HCT116 (cell line): Measurements from ENCODE around the gene PCNT. TPM values are rescaled to one million over a fixed set of nuclear protein-coding genes. Genes with fewer than 3 reads are reported as not detected.
A peak's percentile ranks its signal among the peaks of the same experiment; 100 is the strongest.

ENCODE experiments used
- ATAC-seq: fragments of 200-7000 bp; cut with Tn5 transposase; 2 replicates; pipeline ENCODE4 v1.9.1; 2020; ENCODE audit warnings: mild to moderate bottlenecking, moderate library complexity
- BruUV-seq: library from RNA; stranded (reverse); fragments of 400-500 nt; replicated peaks from 2 replicates; lab custom pipeline; 2021; lab: Mats Ljungman, UMichigan
- CTCF ChIA-PET: fragments of 300-600 bp; sonication (Branson Sonifier 250); formaldehyde crosslinking; loops from one replicate; lab custom pipeline; 2021; ENCODE audit warnings: antibody characterized with exemption; lab: Charles Lee
- POLR2A ChIA-PET: fragments of 300-600, 350-600 bp; sonication (Branson Sonifier 250); formaldehyde crosslinking; loops from one replicate; lab custom pipeline; 2021; ENCODE audit warnings: antibody characterized with exemption; lab: Charles Lee
- RAD21 ChIA-PET, 2 experiments: fragments of 300-600 bp; sonication (Branson Sonifier 250); formaldehyde crosslinking; loops; one replicate each; lab custom pipeline; 2023; ENCODE audit warnings: low total read pairs in 2 of 2; ENCODE audit not compliant: uncharacterized antibody in 2 of 2, unreplicated experiment in 2 of 2, low non-redundant PET in 1 of 2; lab: Charles Lee
- DNase-seq: peaks from one replicate; pipeline ENCODE4 v3.0.0-alpha.2; 2010; ENCODE audit warnings: low read depth, low spot score
- H2AFZ ChIP-seq: fragments of 200-600 bp; shearing (Covaris generic), sonication (generic); 2 replicates; pipeline ENCODE4 v1.6.1; 2017; ENCODE audit warnings: low read depth, mixed run types, mixed read lengths, antibody characterized with exemption, low read length; ENCODE audit not compliant: poor library complexity, severe bottlenecking
- H3K27ac ChIP-seq: 2 replicates; pipeline ENCODE4 v1.5.1; 2012; ENCODE audit warnings: low read depth, low read length
- H3K27me3 ChIP-seq: fragments of 200-600 bp; sonication (generic); 2 replicates; pipeline ENCODE4 v1.6.1; 2016; ENCODE audit warnings: mixed run types, low read length, mixed read lengths; ENCODE audit not compliant: insufficient read depth
- H3K36me3 ChIP-seq, 2 experiments: fragments of 200-500 bp in 1 of 2; fragments of 200-600 bp in 1 of 2; sonication (Bioruptor generic) in 1 of 2; sonication (generic) in 1 of 2; 2 replicates each; pipeline versions ENCODE4 v1.5.1 to v1.6.1; 2014 to 2016; ENCODE audit warnings: low read length in 2 of 2, inconsistent platforms in 1 of 2, mixed read lengths in 1 of 2, mixed run types in 1 of 2; ENCODE audit not compliant: insufficient read depth in 2 of 2, control insufficient read depth in 1 of 2
- H3K4me1 ChIP-seq, 2 experiments: fragments of 200-600 bp in 1 of 2; sonication (generic) in 1 of 2; 2 replicates each; pipeline versions ENCODE4 v1.5.1 to v1.6.1; 2012 to 2017; ENCODE audit warnings: low read length in 2 of 2, inconsistent platforms in 1 of 2, mild to moderate bottlenecking in 1 of 2, mixed read lengths in 1 of 2, mixed run types in 1 of 2, moderate library complexity in 1 of 2; ENCODE audit not compliant: insufficient read depth in 2 of 2, control insufficient read depth in 1 of 2
- H3K4me2 ChIP-seq: fragments of 200-600 bp; sonication (generic); 2 replicates; pipeline ENCODE4 v1.6.1; 2017; ENCODE audit warnings: mixed run types, low read length, mixed read lengths
- H3K4me3 ChIP-seq, 2 experiments: fragments of 200-600 bp in 1 of 2; sonication (generic) in 1 of 2; replicated peaks in 1 of 2; 2 replicates each; pipeline ENCODE4 v1.5.1; 2011 to 2016; ENCODE audit warnings: low read length in 2 of 2, control low read depth in 1 of 2, low read depth in 1 of 2, mild to moderate bottlenecking in 1 of 2, mixed read lengths in 1 of 2, mixed run types in 1 of 2
- H3K79me2 ChIP-seq: fragments of 200-600 bp; sonication (generic); 2 replicates; pipeline ENCODE4 v1.6.1; 2017; ENCODE audit warnings: mild to moderate bottlenecking, mixed run types, low read length, moderate library complexity, mixed read lengths; ENCODE audit not compliant: insufficient read depth
- H3K9ac ChIP-seq: fragments of 200-600 bp; sonication (generic); 2 replicates; pipeline ENCODE4 v1.6.1; 2016; ENCODE audit warnings: low read length, mixed read lengths
- H3K9me2 ChIP-seq: fragments of 200-600 bp; sonication (generic), shearing (Covaris generic); 2 replicates; pipeline ENCODE4 v1.6.1; 2017; ENCODE audit warnings: mixed run types, mild to moderate bottlenecking, moderate library complexity; ENCODE audit not compliant: insufficient read depth
- H3K9me3 ChIP-seq, 2 experiments: fragments of 200-500 bp in 1 of 2; fragments of 200-600 bp in 1 of 2; sonication (Bioruptor generic) in 1 of 2; sonication (generic) in 1 of 2; 2 replicates each; pipeline ENCODE4 v1.6.1; 2014 to 2017; ENCODE audit warnings: low read length in 2 of 2, mixed read lengths in 2 of 2, inconsistent platforms in 1 of 2, low read depth in 1 of 2, mild to moderate bottlenecking in 1 of 2, mixed run types in 1 of 2, moderate library complexity in 1 of 2; ENCODE audit not compliant: control insufficient read depth in 1 of 2, insufficient read depth in 1 of 2
- H4K20me1 ChIP-seq: fragments of 200-600 bp; sonication (generic), shearing (Covaris generic); 2 replicates; pipeline ENCODE4 v1.6.1; 2017; ENCODE audit warnings: mixed run types, mild to moderate bottlenecking, moderate library complexity; ENCODE audit not compliant: insufficient read depth
- CBX3 ChIP-seq: IDR thresholded peaks from 2 replicates; pipeline ENCODE4 v1.6.1; 2012; ENCODE audit warnings: low read depth
- EZH2phosphoT487 ChIP-seq: fragments of 200-600 bp; IDR thresholded peaks from 2 replicates; pipeline ENCODE4 v1.6.1; 2018; ENCODE audit warnings: antibody characterized with exemption, borderline replicate concordance
- POLR2A ChIP-seq: IDR thresholded peaks from 2 replicates; pipeline ENCODE4 v1.7.0; 2011; ENCODE audit warnings: borderline replicate concordance; ENCODE audit not compliant: insufficient read depth, insufficient read length; ENCODE audit errors: extremely low read depth
- POLR2AphosphoS5 ChIP-seq: IDR thresholded peaks from 2 replicates; pipeline ENCODE4 v1.6.1; 2011; ENCODE audit warnings: mild to moderate bottlenecking, low read depth, low read length, moderate library complexity
- SIN3A ChIP-seq: IDR thresholded peaks from 2 replicates; pipeline ENCODE4 v1.6.1; 2012; ENCODE audit warnings: low read depth
- SP1 ChIP-seq: IDR thresholded peaks from 2 replicates; pipeline ENCODE4 v1.6.1; 2012; ENCODE audit warnings: low read depth
- SRF ChIP-seq: IDR thresholded peaks from 2 replicates; pipeline ENCODE4 v1.6.1; 2012; ENCODE audit warnings: low read depth
- TCF7L2 ChIP-seq: IDR thresholded peaks from 2 replicates; pipeline ENCODE4 v1.7.0; 2011; ENCODE audit warnings: borderline replicate concordance, inconsistent platforms; ENCODE audit not compliant: insufficient read depth, insufficient read length; ENCODE audit errors: extremely low read depth
- YY1 ChIP-seq: IDR thresholded peaks from 2 replicates; pipeline ENCODE4 v1.6.1; 2011; ENCODE audit warnings: low read length, low read depth, moderate library complexity, mild to moderate bottlenecking; ENCODE audit not compliant: insufficient replicate concordance; ENCODE audit errors: extremely low read depth
- ZFX ChIP-seq: fragments of 450-650 bp; IDR thresholded peaks from 2 replicates; pipeline ENCODE4 v1.6.1; 2017
- ZNF274 ChIP-seq: fragments of 200-500 bp; sonication (Bioruptor generic); IDR thresholded peaks from 2 replicates; pipeline ENCODE4 v1.6.1; 2014; ENCODE audit warnings: mild to moderate bottlenecking, low read depth, low read length, inconsistent platforms
- intact Hi-C: fragments of 100-400 bp; cut with micrococcal nuclease; formaldehyde crosslinking; loops from 2 replicates; pipeline ENCODE4 v1.10.0; 2022
- total RNA-seq: library from RNA; stranded (reverse); gene quantifications from one replicate; pipeline ENCODE4 v1.2.1, GENCODE V29; 2021; ENCODE audit not compliant: unreplicated experiment
- TF ChIP-seq, protein P1 (sequence below): IDR thresholded peaks from 2 replicates; pipeline ENCODE4 v1.6.1; 2012
- TF ChIP-seq, protein P2 (sequence below): IDR thresholded peaks from 2 replicates; pipeline ENCODE4 v1.6.1; 2011; ENCODE audit warnings: mild to moderate bottlenecking, low read length, moderate library complexity; ENCODE audit not compliant: insufficient replicate concordance; ENCODE audit errors: extremely low read depth
- TF ChIP-seq, protein P3 (sequence below): IDR thresholded peaks from 2 replicates; pipeline ENCODE4 v1.6.1; 2012

Gene PCNT
- total RNA-seq, 1 experiment from 2014 or later = 43.6 TPM

- Histone ChIP-seq H2AFZ (no peak within 1 kb of the TSS), H3K9me2 (no peaks in the 10 kb centered on the region), H4K20me1 (no peaks in the 10 kb centered on the region), H3K4me2 (peak within 1 kb of the TSS; percentile 95), H3K4me1 (peaks cover 26 to 40% of the 10 kb centered on the region in 2 experiments), H3K27ac (peak within 1 kb of the TSS; percentile 95), H3K79me2 (peaks cover 59% of the 10 kb centered on the region), H3K9me3 (no peaks in the 10 kb centered on the region), H3K27me3 (no peaks in the 10 kb centered on the region), H3K4me3 (peak within 1 kb of the TSS; percentile 74 to 82), H3K9ac (peak within 1 kb of the TSS; percentile 99), H3K36me3 (no peaks in the 10 kb centered on the region; a peak in 1 of 4 replicates)
- no TSS peak for BruUV-seq
- RAD21 ChIA-PET = no interaction called here
- ATAC-seq = peak; percentile 97
- CTCF ChIA-PET = interaction anchor here (1.0 kb wide), 1 partner anchor 181 kb away, joined by 5 read pairs; no protein-coding TSS in a partner anchor
- POLR2A ChIA-PET = no interaction called here
- intact Hi-C loops = loop anchor here (5.0 kb wide), 1 partner anchor 131 kb away; a partner anchor contains a TSS
- peak; percentile 91 for DNase-seq
- TF ChIP-seq SP1 (no peak), EZH2phosphoT487 (no peak), CBX3 (no peak), SIN3A (no peak), POLR2A (peak; percentile 85), POLR2AphosphoS5 (peak; percentile 85), ZFX (peak; percentile 89)
- TF ChIP-seq, protein P1, sequence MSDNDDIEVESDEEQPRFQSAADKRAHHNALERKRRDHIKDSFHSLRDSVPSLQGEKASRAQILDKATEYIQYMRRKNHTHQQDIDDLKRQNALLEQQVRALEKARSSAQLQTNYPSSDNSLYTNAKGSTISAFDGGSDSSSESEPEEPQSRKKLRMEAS = no peak
Measured at GRCh38 chr21:46458315-46459023, 134.5 kb downstream of the PCNT start, which contains the start of gene DIP2A. Gene DIP2A, plus strand, starts transcription at chr21:46458891. Its CDS starts 241 bp downstream, at chr21:46459132.

DNA sequence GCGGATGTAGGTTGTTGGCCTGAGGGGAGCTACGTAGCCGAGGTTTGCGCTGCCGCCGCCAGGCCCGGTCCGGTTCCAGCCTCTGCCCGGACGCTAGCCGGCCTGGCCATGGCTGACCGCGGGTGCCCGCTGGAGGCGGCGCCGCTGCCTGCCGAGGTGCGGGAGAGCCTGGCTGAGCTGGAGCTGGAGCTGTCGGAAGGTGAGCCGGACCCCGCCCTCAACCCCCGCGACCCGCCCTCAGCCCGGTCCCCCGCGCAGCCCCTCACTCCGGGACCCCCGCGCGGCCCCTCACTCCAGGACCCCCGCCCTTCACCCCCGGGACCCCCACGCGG is 135.0 kb downstream of the PCNT start:
- peaks cover 26 to 40% of the 10 kb centered on the region in 2 experiments for H3K4me1 ChIP-seq
- peaks cover 59% of the 10 kb centered on the region for H3K79me2 ChIP-seq
- H3K27ac ChIP-seq = peak overlapping the region; percentile 95; the same call in 1 of the 2 replicates
- H3K9me3 ChIP-seq = no peaks in the 10 kb centered on the region
- BruUV-seq = no TSS peak
- no peaks in the 10 kb centered on the region for H4K20me1 ChIP-seq
- peak overlapping the region; percentile 72 for H3K9ac ChIP-seq
- DNase-seq = no peak
- no peaks in the 10 kb centered on the region for H3K9me2 ChIP-seq
- peak overlapping the region; percentile 57 to 75 for H3K4me3 ChIP-seq
- H3K27me3 ChIP-seq = no peaks in the 10 kb centered on the region
- ChIA-PET RAD21 (no interaction called here), CTCF (no interaction called here), POLR2A (no interaction called here)
- intact Hi-C loops = loop anchor here (5.0 kb wide), 1 partner anchor 132 kb away; a partner anchor contains a TSS
- H3K36me3 ChIP-seq = no peaks in the 10 kb centered on the region; a peak in 1 of 4 replicates
- H3K4me2 ChIP-seq = peak overlapping the region; percentile 87
- ATAC-seq = no peak
- TF ChIP-seq SRF (no peak), YY1 (no peak), ZNF274 (no peak), TCF7L2 (no peak), SIN3A (no peak)
- TF ChIP-seq, protein P2, sequence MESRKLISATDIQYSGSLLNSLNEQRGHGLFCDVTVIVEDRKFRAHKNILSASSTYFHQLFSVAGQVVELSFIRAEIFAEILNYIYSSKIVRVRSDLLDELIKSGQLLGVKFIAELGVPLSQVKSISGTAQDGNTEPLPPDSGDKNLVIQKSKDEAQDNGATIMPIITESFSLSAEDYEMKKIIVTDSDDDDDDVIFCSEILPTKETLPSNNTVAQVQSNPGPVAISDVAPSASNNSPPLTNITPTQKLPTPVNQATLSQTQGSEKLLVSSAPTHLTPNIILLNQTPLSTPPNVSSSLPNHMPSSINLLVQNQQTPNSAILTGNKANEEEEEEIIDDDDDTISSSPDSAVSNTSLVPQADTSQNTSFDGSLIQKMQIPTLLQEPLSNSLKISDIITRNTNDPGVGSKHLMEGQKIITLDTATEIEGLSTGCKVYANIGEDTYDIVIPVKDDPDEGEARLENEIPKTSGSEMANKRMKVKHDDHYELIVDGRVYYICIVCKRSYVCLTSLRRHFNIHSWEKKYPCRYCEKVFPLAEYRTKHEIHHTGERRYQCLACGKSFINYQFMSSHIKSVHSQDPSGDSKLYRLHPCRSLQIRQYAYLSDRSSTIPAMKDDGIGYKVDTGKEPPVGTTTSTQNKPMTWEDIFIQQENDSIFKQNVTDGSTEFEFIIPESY = no peak
- TF ChIP-seq, protein P1 = no peak
- TF ChIP-seq, protein P3, sequence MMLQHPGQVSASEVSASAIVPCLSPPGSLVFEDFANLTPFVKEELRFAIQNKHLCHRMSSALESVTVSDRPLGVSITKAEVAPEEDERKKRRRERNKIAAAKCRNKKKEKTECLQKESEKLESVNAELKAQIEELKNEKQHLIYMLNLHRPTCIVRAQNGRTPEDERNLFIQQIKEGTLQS = no peak
- no peak overlapping the region for H2AFZ ChIP-seq
